OCI-LY7 (cell line): Measurements from ENCODE around the gene MARK3.

Source experiments
- EZH2phosphoT487 ChIP-seq: fragments of 200-600 bp; sonication (generic); IDR thresholded peaks from 2 replicates; pipeline ENCODE4 v1.6.1; 2018; ENCODE audit warnings: low read depth, borderline replicate concordance, mild to moderate bottlenecking, mixed run types, antibody characterized with exemption, low read length, moderate library complexity, mixed read lengths
- TF ChIP-seq, protein P1 (sequence below): fragments of 200-600 bp; sonication (generic); conservative IDR thresholded peaks from 2 replicates; pipeline ENCODE4 v1.5.1; 2014; ENCODE audit warnings: mild to moderate bottlenecking, antibody characterized with exemption, low read length, moderate library complexity, mixed read lengths

DNA sequence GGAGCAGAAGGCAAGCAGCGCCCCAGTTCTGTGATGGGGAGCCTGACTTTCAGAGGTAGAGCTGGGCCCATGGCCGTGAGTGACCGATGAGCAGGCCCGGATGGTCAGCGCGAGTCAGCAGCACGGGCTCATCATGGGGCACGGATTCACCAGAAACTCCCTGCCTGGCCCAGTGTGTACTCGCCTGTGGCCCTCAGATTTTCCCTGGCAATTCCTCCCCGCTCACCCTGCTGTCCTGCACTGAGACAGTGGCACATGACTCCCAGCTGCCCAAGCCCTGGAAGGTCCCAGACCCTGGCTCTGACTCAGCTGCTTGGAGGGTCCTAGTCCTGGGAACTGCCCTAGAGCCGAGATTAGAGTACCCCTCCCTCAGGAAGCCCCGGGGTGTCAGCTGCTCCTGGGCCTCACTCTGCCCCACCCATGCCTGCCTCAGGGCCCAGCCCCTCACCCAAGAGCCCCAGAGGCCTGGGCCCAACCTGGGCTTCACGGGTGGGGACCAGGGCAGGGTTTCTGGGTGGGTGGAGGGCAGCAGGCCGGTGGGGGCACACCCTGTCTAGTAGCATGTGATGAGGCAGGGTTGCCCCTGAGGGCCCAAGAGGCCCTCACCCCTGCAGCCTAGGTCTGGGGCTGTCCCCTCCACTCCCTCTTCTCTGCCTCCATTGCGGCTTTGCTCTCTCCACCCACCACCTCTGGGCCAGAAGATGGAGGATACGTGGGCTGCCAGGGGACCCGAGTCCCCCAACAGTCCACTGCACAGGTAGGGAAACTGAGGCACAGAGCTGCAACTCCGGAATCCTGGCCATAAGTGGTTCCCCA is 152.2 kb downstream of the MARK3 start:
- TF ChIP-seq, protein P1, sequence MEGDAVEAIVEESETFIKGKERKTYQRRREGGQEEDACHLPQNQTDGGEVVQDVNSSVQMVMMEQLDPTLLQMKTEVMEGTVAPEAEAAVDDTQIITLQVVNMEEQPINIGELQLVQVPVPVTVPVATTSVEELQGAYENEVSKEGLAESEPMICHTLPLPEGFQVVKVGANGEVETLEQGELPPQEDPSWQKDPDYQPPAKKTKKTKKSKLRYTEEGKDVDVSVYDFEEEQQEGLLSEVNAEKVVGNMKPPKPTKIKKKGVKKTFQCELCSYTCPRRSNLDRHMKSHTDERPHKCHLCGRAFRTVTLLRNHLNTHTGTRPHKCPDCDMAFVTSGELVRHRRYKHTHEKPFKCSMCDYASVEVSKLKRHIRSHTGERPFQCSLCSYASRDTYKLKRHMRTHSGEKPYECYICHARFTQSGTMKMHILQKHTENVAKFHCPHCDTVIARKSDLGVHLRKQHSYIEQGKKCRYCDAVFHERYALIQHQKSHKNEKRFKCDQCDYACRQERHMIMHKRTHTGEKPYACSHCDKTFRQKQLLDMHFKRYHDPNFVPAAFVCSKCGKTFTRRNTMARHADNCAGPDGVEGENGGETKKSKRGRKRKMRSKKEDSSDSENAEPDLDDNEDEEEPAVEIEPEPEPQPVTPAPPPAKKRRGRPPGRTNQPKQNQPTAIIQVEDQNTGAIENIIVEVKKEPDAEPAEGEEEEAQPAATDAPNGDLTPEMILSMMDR, result no peak
- TF ChIP-seq EZH2phosphoT487, result no peak
